Ramos (cell line): Measurements from ENCODE around the gene PEX14.

Experiments used
- in situ Hi-C: fragments of 300-500 bp; cut with MboI; formaldehyde crosslinking; loops from one replicate; pipeline ENCODE4 v1.14.3; 2022; ENCODE audit warnings: low sequenced_read_pairs; ENCODE audit not compliant: unreplicated experiment

The PEX14 gene

GRCh38 chr1:10656431-10656830, 181.7 kb downstream of the PEX14 start:
- in situ Hi-C loops: no loop called here

GRCh38 chr1:10657088-10657847, 182.5 kb downstream of the PEX14 start:
- in situ Hi-C loops: no loop called here

DNA sequence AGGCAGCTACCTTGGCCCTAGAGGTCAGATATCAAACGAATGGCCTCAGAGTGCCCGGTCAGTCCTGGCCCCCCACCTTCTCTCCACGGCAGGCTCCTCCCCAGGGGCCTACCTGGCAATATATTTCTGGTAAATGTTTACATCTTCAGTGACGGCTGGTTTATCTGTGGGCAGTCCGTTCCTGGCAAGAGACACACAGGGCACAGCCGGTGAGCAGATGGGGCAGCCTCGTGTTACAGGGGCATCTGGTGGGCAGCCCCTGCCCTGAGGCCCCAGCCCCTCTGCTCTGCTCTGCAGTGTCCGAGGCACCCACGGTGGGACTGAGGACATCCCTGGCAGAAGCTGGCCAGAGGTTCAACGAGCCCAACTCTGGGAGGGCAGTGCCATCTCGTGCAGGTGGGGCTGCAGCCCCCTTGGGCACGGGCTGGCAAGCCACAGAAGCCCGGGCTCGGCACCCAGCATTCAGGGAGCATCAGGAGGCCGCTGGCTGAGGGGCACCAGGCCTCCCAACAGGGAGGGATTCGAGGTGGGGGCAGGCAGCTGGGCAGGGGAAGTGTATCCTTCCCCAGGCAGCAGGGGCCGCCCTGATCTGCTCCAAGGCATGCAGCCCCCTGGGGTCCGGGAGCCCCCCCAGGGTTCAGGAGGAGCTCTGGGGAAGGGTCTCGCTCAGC, 183.8 kb downstream of the PEX14 start:
- in situ Hi-C loops: no loop called here

GRCh38 chr1:10659218-10659617, 184.5 kb downstream of the PEX14 start:
- in situ Hi-C loops: no loop called here

GRCh38 chr1:10659646-10660540, 185.1 kb downstream of the PEX14 start:
- in situ Hi-C loops: no loop called here

DNA sequence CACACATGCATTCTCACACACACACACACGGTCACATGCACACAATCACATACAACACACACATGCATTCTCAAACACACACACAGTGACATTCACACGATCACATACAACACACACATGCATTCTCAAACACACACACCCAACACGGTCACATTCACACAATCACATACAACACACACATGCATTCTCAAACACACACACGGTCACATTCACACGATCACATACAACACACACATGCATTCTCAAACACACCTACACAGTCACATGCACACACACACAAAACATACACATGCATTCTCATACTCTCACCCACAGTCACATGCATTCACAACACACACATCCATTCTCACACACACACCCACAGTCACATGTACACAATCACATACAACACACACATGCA, 186.7 kb downstream of the PEX14 start:
- in situ Hi-C loops: no loop called here

GRCh38 chr1:10662090-10662688, 187.4 kb downstream of the PEX14 start:
- in situ Hi-C loops: no loop called here

DNA sequence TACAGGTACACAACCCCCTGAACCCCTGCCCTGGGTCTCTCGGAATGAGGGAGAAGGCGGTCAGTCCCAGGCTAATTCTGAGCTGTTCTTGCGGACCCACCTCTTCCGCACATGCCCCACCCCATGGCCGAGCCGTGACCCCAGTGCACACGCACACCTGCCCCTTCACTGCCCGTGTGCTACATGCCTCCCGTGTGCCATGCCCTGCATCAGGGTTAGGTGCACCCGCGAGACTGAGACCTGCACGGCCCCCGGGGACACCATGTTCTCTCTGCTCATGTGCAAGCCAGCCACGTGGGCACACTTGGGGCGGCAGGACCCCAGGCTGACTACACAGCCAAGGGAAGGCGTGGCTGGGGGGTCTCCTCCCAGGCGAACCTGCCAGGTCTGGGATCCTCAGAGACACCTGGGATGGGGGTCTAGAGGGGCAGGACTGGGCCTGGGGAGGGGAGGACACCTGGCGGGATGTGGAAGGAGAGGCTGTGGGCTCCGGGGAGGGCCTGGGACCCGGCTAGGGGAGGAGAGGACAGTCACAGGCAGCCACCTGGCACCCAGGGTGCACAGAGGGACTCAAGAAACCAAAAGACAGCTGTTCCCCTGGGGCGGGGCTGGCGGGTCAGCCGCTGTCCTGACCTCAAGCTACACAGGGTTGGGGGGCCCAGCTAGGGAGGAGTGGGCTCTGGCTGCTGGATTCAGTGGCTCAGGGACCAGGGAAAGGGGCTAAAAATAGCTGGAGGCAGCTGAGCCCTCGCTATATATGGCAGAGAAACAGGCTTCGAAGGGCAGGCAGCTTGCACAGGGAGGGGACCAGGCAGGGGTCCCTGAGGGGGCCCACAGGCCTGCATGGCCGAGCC, 188.3 kb downstream of the PEX14 start:
- in situ Hi-C loops: no loop called here

GRCh38 chr1:10663678-10664035, 188.9 kb downstream of the PEX14 start:
- in situ Hi-C loops: no loop called here

GRCh38 chr1:10664251-10664650, 189.5 kb downstream of the PEX14 start:
- in situ Hi-C loops: no loop called here

GRCh38 chr1:10665226-10665625, 190.5 kb downstream of the PEX14 start:
- in situ Hi-C loops: no loop called here

- in situ Hi-C loops: no loop called here
Measured at GRCh38 chr1:10665930-10666850, 191.4 kb downstream of the PEX14 start.

DNA sequence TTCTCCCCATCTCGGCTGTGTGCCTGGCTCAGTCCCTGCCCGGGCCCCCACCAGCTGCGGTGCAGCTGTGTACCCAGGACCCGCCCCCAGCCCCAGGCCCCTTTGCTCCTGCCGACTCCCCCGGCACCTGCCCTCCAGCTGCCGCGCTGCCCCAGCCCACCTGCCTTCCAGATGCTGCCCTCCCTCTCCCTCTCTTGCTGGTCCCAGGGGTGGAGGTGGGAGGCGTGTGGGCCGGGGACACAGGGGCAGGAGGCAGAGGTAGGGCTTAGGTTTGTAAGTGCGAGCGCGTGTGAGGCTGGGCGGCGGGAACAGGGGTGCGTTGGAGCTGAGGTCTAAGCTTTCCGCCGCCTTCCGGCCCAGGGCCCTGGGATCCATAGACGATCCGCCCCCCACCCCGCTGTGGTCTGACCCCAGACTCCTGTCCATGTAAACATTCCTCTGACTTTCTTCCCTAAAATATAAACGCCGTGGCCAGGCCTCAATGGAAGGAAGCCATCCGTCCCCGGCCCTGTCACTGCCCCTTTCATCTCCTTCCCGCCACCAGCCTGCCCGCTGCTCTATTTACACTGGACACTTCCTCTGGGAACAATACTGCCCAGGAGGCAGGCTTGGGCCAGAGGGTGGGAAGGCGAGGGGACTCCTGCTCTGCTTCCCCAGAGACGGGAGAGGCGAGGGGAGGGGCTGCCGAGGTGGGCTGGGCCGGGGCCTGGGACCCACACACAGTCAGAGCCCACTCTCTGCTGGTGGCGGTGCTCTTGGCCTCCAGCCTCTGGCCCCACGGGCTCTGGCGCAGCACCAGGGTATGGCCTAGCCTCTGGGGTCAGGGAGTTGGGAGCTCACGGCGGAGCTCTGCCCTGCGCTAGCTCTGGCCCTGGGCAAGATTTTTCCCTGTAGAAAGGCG, 193.4 kb downstream of the PEX14 start:
- in situ Hi-C loops: no loop called here

DNA sequence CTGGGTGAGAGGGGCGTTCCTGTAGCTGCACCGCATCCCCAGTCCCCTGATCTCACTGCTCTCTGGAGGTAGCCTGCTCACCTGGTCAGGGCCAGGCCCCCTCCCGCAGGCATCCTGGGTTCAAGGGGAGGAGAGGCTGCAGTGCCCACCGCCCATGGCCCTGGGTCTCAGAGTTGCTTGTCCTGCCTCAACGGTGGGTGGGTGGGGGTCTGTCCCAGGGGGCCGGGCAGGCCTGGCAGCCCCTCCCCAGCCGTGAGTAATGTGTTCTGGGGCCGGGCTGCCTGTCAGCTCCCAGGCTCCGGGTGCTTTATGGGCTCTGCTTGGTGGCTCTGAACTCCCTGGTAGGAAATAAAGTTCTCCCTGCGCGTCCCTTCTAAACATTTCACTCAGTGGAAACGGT, 194.8 kb downstream of the PEX14 start:
- in situ Hi-C loops: no loop called here

DNA sequence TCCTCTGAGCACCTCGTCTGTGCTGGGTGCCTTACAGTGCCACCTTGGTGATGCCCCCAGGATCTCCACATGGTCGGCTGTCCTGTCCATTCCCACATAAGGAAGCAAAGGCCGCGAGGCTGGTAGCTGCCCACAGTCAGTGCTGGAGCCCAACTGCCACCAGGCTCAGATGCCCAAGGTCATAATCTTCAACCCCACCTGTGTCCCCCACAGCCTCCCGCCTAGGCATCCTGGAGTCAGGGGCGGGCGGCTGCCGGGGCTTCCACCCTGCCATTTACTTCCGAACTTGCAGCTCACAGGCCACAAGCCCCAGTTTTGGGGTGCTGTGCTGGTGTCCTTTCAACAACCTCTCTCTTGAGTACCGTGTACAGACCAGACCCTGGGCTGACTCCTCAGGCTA, 195.4 kb downstream of the PEX14 start:
- in situ Hi-C loops: no loop called here

DNA sequence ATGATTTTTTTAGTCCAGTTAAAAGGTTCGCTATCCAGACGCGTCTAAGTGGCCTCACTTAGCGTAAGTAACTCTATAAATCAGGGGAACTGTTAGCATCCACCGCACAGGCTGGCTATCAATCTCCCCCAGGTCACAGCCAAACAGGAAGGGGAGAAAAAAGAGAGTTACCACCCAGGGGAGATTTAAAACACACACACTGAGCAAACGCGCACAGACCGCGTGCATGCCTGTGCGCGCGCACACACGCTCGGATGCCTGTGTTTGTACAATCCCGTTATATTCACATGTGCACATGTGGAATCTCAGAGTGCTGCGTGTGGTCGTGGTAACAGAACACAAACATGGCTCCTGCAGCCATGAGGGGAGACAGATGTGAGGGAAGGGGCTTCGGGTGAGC, 196.3 kb downstream of the PEX14 start:
- in situ Hi-C loops: no loop called here

GRCh38 chr1:10671622-10672342, 197.0 kb downstream of the PEX14 start:
- in situ Hi-C loops: no loop called here
